Cardiac muscle cell (in vitro differentiated cells and primary cell): ENCODE results near the gene LDLRAD4. TPM values are rescaled to one million over a fixed set of nuclear protein-coding genes. Genes with fewer than 3 reads are reported as not detected.
"Not testable (repeated sequence)": the region's sequence is repeated elsewhere in the genome, so short reads cannot be mapped to it uniquely, and the experiment has no call there.

Experiments used
- DNase-seq, 2 donors: peaks; one replicate each; pipeline versions ENCODE4 v3.0.0 to v3.0.0-alpha.2; 2010 to 2017; ENCODE audit warnings: low read depth in 1 of 2, low spot score in 1 of 2
- H3K27ac ChIP-seq: fragments of 200-600 bp; sonication (generic); 2 replicates; pipeline ENCODE4 v1.5.1; 2016
- H3K27me3 ChIP-seq: fragments of 200-600 bp; sonication (generic); 2 replicates; pipeline ENCODE4 v1.6.0; 2016; ENCODE audit warnings: control low read depth
- H3K36me3 ChIP-seq: fragments of 200-600 bp; sonication (generic); 2 replicates; pipeline ENCODE4 v1.5.1; 2016; ENCODE audit warnings: control low read depth
- H3K4me1 ChIP-seq: fragments of 200-600 bp; sonication (generic); 2 replicates; pipeline ENCODE4 v1.8.1; 2017; ENCODE audit warnings: low read depth, mild to moderate bottlenecking, mixed run types
- H3K4me3 ChIP-seq: fragments of 200-600 bp; sonication (generic); 2 replicates; pipeline ENCODE4 v1.5.1; 2016; ENCODE audit warnings: mild to moderate bottlenecking
- H3K9me3 ChIP-seq: fragments of 200-600 bp; sonication (generic); 2 replicates; pipeline ENCODE4 v1.5.1; 2017; ENCODE audit warnings: low read depth, mild to moderate bottlenecking, control low read depth
- CTCF ChIP-seq: IDR thresholded peaks from 2 replicates; pipeline ENCODE4 v1.5.1; 2012; ENCODE audit warnings: low read depth, mild to moderate bottlenecking, low read length
- polyA plus RNA-seq: library from polyadenylated mRNA; unstranded; fragments of >200 nt; fragmentation: Nextera tagmentation; extraction: Ambion mirVana; gene quantifications from 2 replicates; pipeline ENCODE4 v1.2.1, GENCODE V29; 2016
- total RNA-seq: library from RNA; depleted of rRNA; stranded (reverse); fragments of >200 nt; gene quantifications from 2 replicates; pipeline ENCODE4 v1.2.3, GENCODE V29; 2016

LDLRAD4 gene
- total and polyA plus RNA-seq, 2 experiments from 2014 or later = 10.5 to 11.5 TPM

GRCh38 chr18:13486284-13486683 is 267.7 kb downstream of the LDLRAD4 start:
- Histone ChIP-seq H3K27ac (no peak overlapping the region), H3K9me3 (no peaks in the 10 kb centered on the region)

GRCh38 chr18:13486686-13487085 is 268.1 kb downstream of the LDLRAD4 start:
- Histone ChIP-seq H3K27me3 (no peaks in the 10 kb centered on the region), H3K9me3 (no peaks in the 10 kb centered on the region), H3K4me1 (no peaks in the 10 kb centered on the region), H3K4me3 (no peak overlapping the region), H3K36me3 (no peaks in the 10 kb centered on the region), H3K27ac (no peak overlapping the region)
- TF ChIP-seq CTCF = no peak
- DNase-seq = no peak

More at GRCh38 chr18:13486284-13486683, 267.7 kb downstream of the LDLRAD4 start:
- no peak for TF ChIP-seq CTCF
- Histone ChIP-seq H3K27me3 (no peaks in the 10 kb centered on the region), H3K4me1 (no peaks in the 10 kb centered on the region), H3K4me3 (no peak overlapping the region), H3K36me3 (no peaks in the 10 kb centered on the region)
- no peak for DNase-seq

DNA sequence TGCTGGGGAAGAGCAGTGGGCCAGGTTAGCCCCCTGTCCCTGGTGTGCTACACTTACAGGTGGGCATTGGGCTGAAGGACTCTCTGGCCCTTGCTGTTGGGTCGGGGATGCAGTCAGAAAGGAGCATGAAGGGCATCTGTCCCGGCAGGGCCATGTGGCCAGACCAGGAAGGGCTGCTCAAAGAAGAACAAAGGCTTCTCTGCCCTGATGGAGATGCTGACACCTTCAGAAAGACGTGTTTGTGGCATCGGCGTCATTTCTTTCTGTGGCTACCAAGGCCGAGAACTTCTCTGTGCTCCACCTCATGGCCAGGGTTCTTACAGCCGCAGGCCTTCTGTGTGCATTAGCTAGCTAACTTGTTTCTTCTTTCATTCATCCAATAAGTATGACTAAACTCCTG is 268.7 kb downstream of the LDLRAD4 start:
- H3K4me1 ChIP-seq = no peaks in the 10 kb centered on the region
- DNase-seq = no peak
- H3K27me3 ChIP-seq = no peaks in the 10 kb centered on the region
- no peak overlapping the region for H3K4me3 ChIP-seq
- H3K9me3 ChIP-seq = no peaks in the 10 kb centered on the region
- H3K36me3 ChIP-seq = no peaks in the 10 kb centered on the region
- no peak overlapping the region for H3K27ac ChIP-seq
- no peak for TF ChIP-seq CTCF

DNA sequence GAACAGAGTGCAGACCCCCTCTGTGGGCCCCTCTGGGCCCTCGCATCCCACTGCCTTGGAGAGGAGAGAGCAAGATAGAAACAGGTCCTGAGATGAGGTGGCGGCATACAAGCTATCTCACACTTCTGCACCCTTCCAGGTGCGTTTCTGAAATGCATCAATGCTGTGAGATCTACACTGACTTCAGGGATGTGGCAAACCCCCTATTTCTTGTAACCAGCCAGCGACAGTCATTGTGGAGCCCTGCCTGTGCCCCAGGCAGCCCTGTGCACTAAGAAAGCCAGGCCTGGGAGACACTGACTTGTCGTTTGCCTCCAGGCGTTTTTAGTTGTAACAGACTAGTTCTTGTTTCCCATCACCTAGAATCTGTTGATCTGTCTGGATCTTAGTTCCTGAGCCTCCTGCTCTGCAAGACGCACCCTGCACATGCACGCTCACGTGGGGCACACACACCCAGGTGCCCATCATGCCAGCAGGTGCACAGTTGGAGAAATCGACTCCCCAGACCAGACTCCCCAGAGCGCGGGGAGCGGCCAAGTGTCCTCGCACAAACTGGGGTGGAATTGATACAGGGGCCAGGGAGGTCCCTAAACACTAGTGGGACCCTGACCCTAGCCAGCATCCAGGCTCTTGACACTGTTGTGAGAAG is 269.8 kb downstream of the LDLRAD4 start:
- Histone ChIP-seq H3K27me3 (no peaks in the 10 kb centered on the region), H3K36me3 (no peaks in the 10 kb centered on the region), H3K4me3 (no peak overlapping the region), H3K9me3 (no peaks in the 10 kb centered on the region), H3K27ac (no peak overlapping the region), H3K4me1 (no peaks in the 10 kb centered on the region)
- no peak for TF ChIP-seq CTCF
- DNase-seq = no peak

DNA sequence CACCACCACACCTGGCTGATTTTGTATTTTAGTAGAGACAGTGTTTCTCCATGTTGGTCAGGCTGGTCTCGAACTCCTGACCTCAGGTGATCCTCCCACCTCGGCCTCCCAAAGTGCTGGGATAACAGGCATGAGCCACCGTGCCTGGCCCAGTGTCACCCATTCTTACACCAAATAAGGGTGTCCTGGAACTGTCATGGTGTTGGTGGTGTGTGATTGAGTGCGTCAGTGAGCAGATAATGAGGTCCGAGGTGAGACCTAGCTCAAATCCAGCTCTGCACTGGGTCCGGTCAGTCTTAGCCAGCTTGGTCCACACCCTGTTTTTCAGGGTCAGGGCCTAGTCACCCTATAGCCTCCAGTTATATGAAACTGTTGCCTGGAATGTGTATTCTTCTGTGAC is 270.7 kb downstream of the LDLRAD4 start:
- H3K27ac ChIP-seq, H3K9me3 ChIP-seq, DNase-seq, H3K4me3 ChIP-seq, H3K36me3 ChIP-seq, H3K4me1 ChIP-seq, H3K27me3 ChIP-seq: not testable (repeated sequence)

- Histone ChIP-seq H3K27ac (no peak overlapping the region), H3K4me3 (no peak overlapping the region), H3K9me3 (no peaks in the 10 kb centered on the region), H3K27me3 (no peaks in the 10 kb centered on the region), H3K36me3 (no peaks in the 10 kb centered on the region), H3K4me1 (no peaks in the 10 kb centered on the region)
- DNase-seq = no peak
- TF ChIP-seq CTCF = no peak
Measured at GRCh38 chr18:13491138-13491537, 272.6 kb downstream of the LDLRAD4 start.
